Activated T-cell treated with anti-CD3 and anti-CD28 coated beads, Interleukin-2, amount 50 U/mL, for 72 hours (primary cell): ENCODE measurements around the gene MYEOV. TPM values are rescaled to one million over a fixed set of nuclear protein-coding genes. Genes with fewer than 3 reads are reported as not detected.

Source experiments
- ATAC-seq, 2 donors: fragments of 150-1000 bp; cut with Tn5 transposase; replicated peaks in 1 of 2; 2 replicates each; pipeline ENCODE4 v1.10.0; 2021; ENCODE audit warnings: moderate library complexity in 2 of 2, mild to moderate bottlenecking in 1 of 2
- DNase-seq, 2 donors: peaks; one replicate each; pipeline ENCODE4 v3.0.0; 2021 to 2022; ENCODE audit warnings: mixed read lengths in 1 of 2
- H3K27ac Mint-ChIP-seq: one replicate; pipeline ENCODE4 v1.8.0; 2022; ENCODE audit warnings: mild to moderate bottlenecking, moderate library complexity, mixed read lengths
- H3K27me3 Mint-ChIP-seq: one replicate; pipeline ENCODE4 v1.8.0; 2022; ENCODE audit warnings: low read depth, mixed read lengths
- H3K36me3 Mint-ChIP-seq, 2 donors: one replicate each; pipeline ENCODE4 v1.8.0; 2022; ENCODE audit warnings: mixed read lengths in 2 of 2, mild to moderate bottlenecking in 1 of 2; ENCODE audit not compliant: insufficient read depth in 2 of 2
- H3K4me1 Mint-ChIP-seq: one replicate; pipeline ENCODE4 v1.8.0; 2022; ENCODE audit warnings: low read depth, mixed read lengths
- H3K4me3 Mint-ChIP-seq, 2 donors: one replicate each; pipeline ENCODE4 v1.8.0; 2022; ENCODE audit warnings: mild to moderate bottlenecking in 2 of 2, mixed read lengths in 2 of 2, moderate library complexity in 2 of 2
- H3K9me3 Mint-ChIP-seq, 2 donors: one replicate each; pipeline ENCODE4 v1.8.0; 2022; ENCODE audit warnings: mixed read lengths in 2 of 2
- total RNA-seq, 2 donors: library from RNA; stranded (reverse); gene quantifications; one replicate each; pipeline ENCODE4 v1.2.3, GENCODE V29; 2022

Gene MYEOV
- total RNA-seq, 2 donors from 2014 or later, result 0.42 to 0.67 TPM

GRCh38 chr11:69312453-69313404, 18.8 kb downstream of the MYEOV start:
- Mint-ChIP-seq H3K27me3 (no peaks in the 10 kb centered on the region), H3K36me3 (no peaks in the 10 kb centered on the region), H3K9me3 (no peaks in the 10 kb centered on the region), H3K27ac (no peak overlapping the region), H3K4me1 (peaks cover 29% of the 10 kb centered on the region), H3K4me3 (no peak overlapping the region)
- ATAC-seq (no peak), DNase-seq (no peak)

GRCh38 chr11:69313992-69314391, 20.0 kb downstream of the MYEOV start:
- Mint-ChIP-seq H3K4me1 (peaks cover 33% of the 10 kb centered on the region), H3K36me3 (no peaks in the 10 kb centered on the region), H3K9me3 (peaks cover 0 to 2% of the 10 kb centered on the region in 2 donors), H3K27ac (no peak overlapping the region), H3K4me3 (no peak overlapping the region), H3K27me3 (no peaks in the 10 kb centered on the region)
- ATAC-seq, result no peak
- no peak for DNase-seq

- no peak overlapping the region for H3K27ac Mint-ChIP-seq
- H3K27me3 Mint-ChIP-seq, result no peaks in the 10 kb centered on the region
- H3K36me3 Mint-ChIP-seq, result no peaks in the 10 kb centered on the region
- ATAC-seq, result no peak
- H3K4me3 Mint-ChIP-seq, result no peak overlapping the region
- peaks cover 33% of the 10 kb centered on the region for H3K4me1 Mint-ChIP-seq
- peaks cover 0 to 2% of the 10 kb centered on the region in 2 donors for H3K9me3 Mint-ChIP-seq
- DNase-seq, result no peak
These were observed 20.6 kb downstream of the MYEOV start for GRCh38 chr11:69314555-69314954.

GRCh38 chr11:69316956-69317355, 23.0 kb downstream of the MYEOV start:
- H3K4me3 Mint-ChIP-seq, result no peak overlapping the region
- no peak for ATAC-seq

GRCh38 chr11:69317401-69318092, 23.6 kb downstream of the MYEOV start:
- no peak overlapping the region for H3K4me3 Mint-ChIP-seq
- no peak overlapping the region for H3K27ac Mint-ChIP-seq
- H3K36me3 Mint-ChIP-seq, result no peaks in the 10 kb centered on the region
- DNase-seq, result no peak
- H3K9me3 Mint-ChIP-seq, result peaks cover 0 to 2% of the 10 kb centered on the region in 2 donors
- H3K4me1 Mint-ChIP-seq, result peaks cover 8% of the 10 kb centered on the region
- ATAC-seq, result no peak
- no peaks in the 10 kb centered on the region for H3K27me3 Mint-ChIP-seq

More at GRCh38 chr11:69316956-69317355, 23.0 kb downstream of the MYEOV start:
- peaks cover 14% of the 10 kb centered on the region for H3K4me1 Mint-ChIP-seq
- H3K36me3 Mint-ChIP-seq, result no peaks in the 10 kb centered on the region
- H3K27me3 Mint-ChIP-seq, result no peaks in the 10 kb centered on the region
- DNase-seq, result no peak
- peaks cover 0 to 2% of the 10 kb centered on the region in 2 donors for H3K9me3 Mint-ChIP-seq
- H3K27ac Mint-ChIP-seq, result no peak overlapping the region

GRCh38 chr11:69318093-69318420, 24.1 kb downstream of the MYEOV start:
- H3K9me3 Mint-ChIP-seq, result peaks cover 0 to 2% of the 10 kb centered on the region in 2 donors
- no peak overlapping the region for H3K27ac Mint-ChIP-seq
- no peak for ATAC-seq
- no peak for DNase-seq
- peaks cover 7% of the 10 kb centered on the region for H3K4me1 Mint-ChIP-seq
- H3K4me3 Mint-ChIP-seq, result no peak overlapping the region
- H3K27me3 Mint-ChIP-seq, result no peaks in the 10 kb centered on the region
- no peaks in the 10 kb centered on the region for H3K36me3 Mint-ChIP-seq

GRCh38 chr11:69319255-69320106, 25.5 kb downstream of the MYEOV start:
- DNase-seq, result no peak
- Mint-ChIP-seq H3K4me3 (no peak overlapping the region), H3K36me3 (no peaks in the 10 kb centered on the region), H3K4me1 (peaks cover 7% of the 10 kb centered on the region), H3K9me3 (peaks cover 0 to 2% of the 10 kb centered on the region in 2 donors), H3K27ac (no peak overlapping the region), H3K27me3 (no peaks in the 10 kb centered on the region)
- ATAC-seq, result no peak

- Mint-ChIP-seq H3K27me3 (no peaks in the 10 kb centered on the region), H3K9me3 (peaks cover 0 to 2% of the 10 kb centered on the region in 2 donors), H3K27ac (no peak overlapping the region), H3K4me3 (no peak overlapping the region), H3K4me1 (peaks cover 7% of the 10 kb centered on the region), H3K36me3 (no peaks in the 10 kb centered on the region)
- DNase-seq (no peak), ATAC-seq (no peak)
These were observed 26.4 kb downstream of the MYEOV start for GRCh38 chr11:69320326-69320725.

GRCh38 chr11:69320756-69321741, 27.1 kb downstream of the MYEOV start:
- H3K9me3 Mint-ChIP-seq, result peaks cover 0 to 2% of the 10 kb centered on the region in 2 donors
- DNase-seq (no peak), ATAC-seq (no peak)
- no peaks in the 10 kb centered on the region for H3K36me3 Mint-ChIP-seq
- peaks cover 7% of the 10 kb centered on the region for H3K4me1 Mint-ChIP-seq
- H3K4me3 Mint-ChIP-seq, result no peak overlapping the region
- H3K27ac Mint-ChIP-seq, result no peak overlapping the region
- H3K27me3 Mint-ChIP-seq, result no peaks in the 10 kb centered on the region

GRCh38 chr11:69321877-69322361, 28.0 kb downstream of the MYEOV start:
- Mint-ChIP-seq H3K36me3 (no peaks in the 10 kb centered on the region), H3K9me3 (peaks cover 0 to 2% of the 10 kb centered on the region in 2 donors), H3K27me3 (no peaks in the 10 kb centered on the region), H3K4me1 (peaks cover 7% of the 10 kb centered on the region), H3K27ac (no peak overlapping the region), H3K4me3 (no peak overlapping the region)
- DNase-seq, result no peak
- ATAC-seq, result no peak

GRCh38 chr11:69325446-69325845, 31.5 kb downstream of the MYEOV start:
- Mint-ChIP-seq H3K27me3 (no peaks in the 10 kb centered on the region), H3K4me3 (no peak overlapping the region), H3K27ac (no peak overlapping the region), H3K36me3 (no peaks in the 10 kb centered on the region), H3K9me3 (no peaks in the 10 kb centered on the region), H3K4me1 (no peaks in the 10 kb centered on the region)
- no peak for ATAC-seq
- DNase-seq, result no peak
